HG02938 (cell line): ENCODE data around the gene FBXO22.
"Not testable (repeated sequence)": the region's sequence is repeated elsewhere in the genome, so short reads cannot be mapped to it uniquely, and the experiment has no call there.

Source experiments
- ATAC-seq: cut with Tn5 transposase; IDR thresholded peaks from one replicate; pipeline ENCODE4 v1.9.1; 2021; ENCODE audit warnings: mild to moderate bottlenecking, moderate library complexity; ENCODE audit not compliant: unreplicated experiment

The FBXO22 gene

GRCh38 chr15:75903331-75904239 lies at the start of gene FBXO22:
TSS of gene FBXO22 (plus strand) at chr15:75903878. CDS start at chr15:75903964, 86 bp downstream.
- peak; percentile 74 for ATAC-seq

GRCh38 chr15:75857886-75858285 lies 45.8 kb upstream of the FBXO22 start:
- no peak for ATAC-seq

GRCh38 chr15:75861750-75862402 lies 41.8 kb upstream of the FBXO22 start:
- ATAC-seq, result no peak

DNA sequence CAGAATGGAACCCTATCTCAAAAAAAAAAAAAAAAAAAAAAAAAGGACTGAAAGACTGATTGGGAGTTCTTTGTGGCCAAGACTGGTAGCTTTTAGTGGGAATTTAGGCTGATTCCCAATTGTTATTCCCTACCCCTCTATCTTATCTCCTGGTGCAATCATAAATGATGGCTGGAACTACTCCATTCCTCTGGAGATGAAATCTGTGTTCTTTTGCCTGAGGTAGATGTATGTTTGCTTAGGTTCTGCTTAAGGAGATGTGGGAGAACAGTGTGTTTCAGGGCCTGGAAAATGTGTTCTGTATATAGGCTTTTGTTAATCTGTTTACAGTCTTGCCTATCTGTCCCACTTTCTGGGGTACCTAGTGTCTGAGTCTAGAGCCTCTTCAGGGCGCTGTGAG lies 40.9 kb upstream of the FBXO22 start:
- ATAC-seq, result no peak

GRCh38 chr15:75864213-75865059 lies 39.2 kb upstream of the FBXO22 start:
- no peak for ATAC-seq

GRCh38 chr15:75866045-75866444 lies 37.6 kb upstream of the FBXO22 start:
- not testable (repeated sequence) for ATAC-seq

GRCh38 chr15:75866916-75867315 lies 36.8 kb upstream of the FBXO22 start:
- ATAC-seq, result no peak

DNA sequence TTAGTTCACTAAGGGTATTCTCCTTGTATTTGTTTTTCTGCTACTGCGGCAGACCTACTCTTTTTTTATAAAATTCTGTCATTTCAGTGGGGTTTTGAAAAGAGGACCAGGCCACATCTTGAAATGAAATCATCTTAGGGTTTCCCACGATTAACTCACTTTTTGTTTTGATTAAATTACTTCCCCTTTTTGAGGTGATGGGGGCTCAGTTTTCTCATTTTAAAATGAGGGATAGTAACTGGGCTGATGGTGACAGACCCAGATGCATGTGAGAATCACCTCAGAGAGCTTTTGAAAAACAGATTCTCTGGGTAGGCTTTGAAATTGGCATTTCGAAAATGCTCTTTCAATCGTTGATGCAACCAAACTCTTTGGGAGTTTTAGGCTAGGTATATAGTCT lies 36.2 kb upstream of the FBXO22 start:
- no peak for ATAC-seq

DNA sequence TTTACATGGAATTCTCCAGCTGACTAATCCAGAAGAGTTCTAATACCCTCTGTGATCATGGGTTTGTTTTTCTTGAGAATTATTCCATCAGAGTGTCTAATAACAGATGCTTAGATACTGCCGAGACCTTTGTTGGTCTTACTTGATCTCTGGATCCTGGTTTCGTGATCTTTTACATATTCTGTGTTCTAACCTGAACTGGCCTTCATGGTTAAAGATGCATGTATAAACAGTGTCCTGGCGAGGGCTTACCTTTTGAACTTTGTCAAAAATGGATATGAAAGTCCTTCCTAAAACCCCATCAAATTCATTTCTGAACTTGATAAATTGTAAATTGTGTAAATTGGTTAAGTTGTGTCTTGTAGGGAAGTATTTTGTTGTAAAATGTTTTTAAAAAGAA lies 35.7 kb upstream of the FBXO22 start:
- ATAC-seq, result no peak

- no peak for ATAC-seq
Observed at GRCh38 chr15:75869446-75869845, 34.2 kb upstream of the FBXO22 start.

DNA sequence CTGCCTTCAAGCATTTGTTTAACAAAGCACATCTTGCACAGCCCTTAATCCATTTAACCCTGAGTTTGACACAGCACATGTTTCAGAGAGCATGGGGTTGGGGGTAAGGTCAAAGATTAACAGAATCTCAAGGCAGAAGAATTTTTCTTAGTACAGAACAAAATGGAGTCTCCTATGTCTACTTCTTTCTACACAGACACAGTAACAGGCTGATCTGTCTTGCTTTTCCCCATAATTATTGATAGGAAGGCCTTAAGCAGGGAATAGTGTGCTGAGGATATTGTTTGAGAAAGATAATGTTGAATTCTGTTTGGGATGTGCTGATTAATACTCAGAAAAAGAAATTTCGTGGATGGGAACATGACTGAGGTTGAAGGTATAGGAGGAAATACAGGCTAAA lies 32.1 kb upstream of the FBXO22 start:
- ATAC-seq, result not testable (repeated sequence)

DNA sequence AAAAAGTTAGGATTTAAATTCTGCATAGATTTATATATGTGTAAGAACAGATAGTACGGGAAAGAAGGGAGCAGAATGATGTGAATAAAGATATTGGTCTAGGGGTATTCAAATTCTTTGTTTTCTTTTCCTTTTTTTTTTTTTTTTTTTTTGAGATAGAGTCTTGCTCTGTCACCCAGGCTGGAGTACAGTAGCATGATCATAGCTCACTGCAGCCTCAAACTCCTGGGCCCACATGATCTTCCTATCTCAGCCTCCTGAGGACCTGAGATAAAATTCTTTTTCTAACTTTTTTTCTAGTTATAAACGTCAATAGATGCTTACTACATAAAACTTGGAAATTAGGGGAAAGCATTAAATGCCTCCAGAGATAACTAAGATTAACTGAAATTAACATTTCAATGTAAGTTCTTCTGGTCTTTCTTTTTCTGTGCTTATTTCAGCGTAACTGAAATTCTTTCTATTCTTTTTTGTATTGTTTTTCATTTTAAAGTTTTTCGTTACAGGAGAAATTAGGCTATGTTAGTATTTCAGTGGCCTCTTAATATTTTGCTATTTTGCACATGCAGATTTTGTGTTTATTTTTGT lies 31.2 kb upstream of the FBXO22 start:
- ATAC-seq, result no peak

GRCh38 chr15:75884041-75884440 lies 19.6 kb upstream of the FBXO22 start:
- ATAC-seq, result no peak

GRCh38 chr15:75887178-75887577 lies 16.5 kb upstream of the FBXO22 start:
- no peak for ATAC-seq

- no peak for ATAC-seq
Observed at GRCh38 chr15:75891895-75892294, 11.8 kb upstream of the FBXO22 start.

DNA sequence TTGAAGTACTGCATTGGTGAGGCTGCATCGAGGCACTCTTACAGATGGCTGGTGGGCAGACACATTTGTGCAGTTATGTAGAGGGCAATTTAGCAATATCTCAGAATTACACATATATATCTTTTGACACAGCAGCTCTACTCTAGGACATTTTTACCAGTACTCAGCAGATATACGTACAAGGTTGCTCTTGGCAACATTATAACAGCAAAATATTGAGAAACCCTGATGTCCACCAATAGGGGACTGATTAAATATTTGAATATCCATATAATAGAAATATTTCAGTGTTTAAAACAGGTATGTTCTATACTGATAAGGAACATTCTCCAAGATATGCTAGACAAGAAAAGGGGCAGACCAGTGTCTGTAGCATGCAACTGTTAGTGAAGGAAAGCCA lies 7.9 kb upstream of the FBXO22 start:
- no peak for ATAC-seq

GRCh38 chr15:75900577-75900976 lies 3.1 kb upstream of the FBXO22 start:
- no peak for ATAC-seq

DNA sequence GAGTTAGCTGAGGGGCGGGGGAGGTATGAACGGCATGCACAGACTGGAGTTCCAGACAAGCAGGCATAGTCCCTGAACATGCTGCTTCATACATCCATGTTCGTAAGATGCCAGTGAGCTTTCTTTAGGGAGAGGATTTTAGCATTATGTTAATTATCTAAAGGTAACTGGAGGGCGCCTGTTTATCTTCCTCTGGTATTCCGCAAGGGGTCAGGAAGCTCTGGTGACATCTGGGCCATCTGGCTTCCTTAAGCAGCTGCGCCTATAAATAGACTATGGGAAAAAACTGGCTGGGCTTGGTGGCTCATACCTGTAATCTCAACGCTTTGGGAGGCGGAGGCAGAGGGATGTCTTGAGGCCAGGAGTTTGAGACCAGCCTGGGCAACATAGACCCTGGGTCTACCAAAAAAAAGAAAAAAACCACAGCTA lies 1.5 kb upstream of the FBXO22 start:
- ATAC-seq, result no peak

- ATAC-seq, result no peak
Observed at GRCh38 chr15:75905231-75905630, 1.6 kb downstream of the FBXO22 start.

- ATAC-seq, result not testable (repeated sequence)
Observed at GRCh38 chr15:75910355-75910754, 6.7 kb downstream of the FBXO22 start.

DNA sequence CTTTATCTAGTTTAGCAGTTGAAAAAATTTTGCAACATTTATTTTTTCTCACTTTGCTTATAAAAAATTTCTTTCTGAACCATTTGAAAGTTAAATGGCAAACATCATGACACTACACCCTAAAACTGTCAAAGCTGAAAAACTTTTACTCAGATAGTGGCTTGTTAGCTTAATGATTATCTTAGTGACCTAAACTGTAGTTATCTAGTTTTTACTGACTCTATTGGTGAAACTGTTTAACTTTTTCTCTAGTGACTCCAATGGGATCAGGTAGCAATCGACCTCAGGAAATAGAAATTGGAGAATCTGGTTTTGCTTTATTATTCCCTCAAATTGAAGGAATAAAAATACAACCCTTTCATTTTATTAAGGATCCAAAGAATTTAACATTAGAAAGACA lies 13.3 kb downstream of the FBXO22 start:
- no peak for ATAC-seq
